ENCODE results near the gene C10orf143. TPM values are rescaled to one million over a fixed set of nuclear protein-coding genes. Genes with fewer than 3 reads are reported as not detected.

C10orf143 gene
- total RNA-seq, 6 experiments from 2014 or later, result 0.68 to 2.9 (median 1.6) TPM

- ATAC-seq (no peak), DNase-seq (no peak)
- Histone ChIP-seq H3K4me3 (no peak overlapping the region), H3K27ac (no peak overlapping the region), H3K9me3 (no peaks in the 10 kb centered on the region), H3K4me1 (no peaks in the 10 kb centered on the region), H3K27me3 (no peaks in the 10 kb centered on the region), H3K36me3 (no peaks in the 10 kb centered on the region)
- intact Hi-C loops (cut with DNase I), result no loop called here
- 77% methylated on average over 8 of the region's 10 CpGs for WGBS (ENCODE audit: insufficient coverage, low coverage, low lambda C conversion rate, missing lambda C conversion rate)
- TF ChIP-seq CTCF (IDR thresholded peaks at IDR 0.05) (no peak), POLR2A (IDR thresholded peaks at IDR 0.05) (no peak)
Measured at GRCh38 chr10:130065251-130065650, 45.4 kb downstream of the C10orf143 start.

- WGBS (ENCODE audit: insufficient coverage, low coverage, low lambda C conversion rate, missing lambda C conversion rate), result 95% methylated on average over 2 of the region's 5 CpGs
- Histone ChIP-seq H3K27ac (no peak overlapping the region), H3K4me1 (no peaks in the 10 kb centered on the region), H3K4me3 (no peak overlapping the region), H3K27me3 (no peaks in the 10 kb centered on the region), H3K36me3 (no peaks in the 10 kb centered on the region), H3K9me3 (no peaks in the 10 kb centered on the region)
- DNase-seq (no peak), ATAC-seq (no peak)
- intact Hi-C loops (cut with DNase I), result no loop called here
- no peak for TF ChIP-seq CTCF (IDR thresholded peaks at IDR 0.05)
- no peak for TF ChIP-seq POLR2A (IDR thresholded peaks at IDR 0.05)
Measured at GRCh38 chr10:130064783-130065182, 45.8 kb downstream of the C10orf143 start.

- H3K4me1 ChIP-seq, result no peaks in the 10 kb centered on the region
- no peak for TF ChIP-seq CTCF (IDR thresholded peaks at IDR 0.05)
- TF ChIP-seq POLR2A (IDR thresholded peaks at IDR 0.05), result no peak
- H3K27me3 ChIP-seq, result no peaks in the 10 kb centered on the region
- intact Hi-C loops (cut with DNase I), result no loop called here
- H3K27ac ChIP-seq, result no peak overlapping the region
- DNase-seq (no peak), ATAC-seq (no peak)
- H3K36me3 ChIP-seq, result no peaks in the 10 kb centered on the region
- H3K9me3 ChIP-seq, result no peaks in the 10 kb centered on the region
- WGBS (ENCODE audit: insufficient coverage, low coverage, low lambda C conversion rate, missing lambda C conversion rate), result 95% methylated on average over 9 of the region's 13 CpGs
- no peak overlapping the region for H3K4me3 ChIP-seq
Measured at GRCh38 chr10:130062976-130063375, 47.7 kb downstream of the C10orf143 start.

GRCh38 chr10:130062201-130062600 is 48.4 kb downstream of the C10orf143 start:
- H3K4me3 ChIP-seq, result no peak overlapping the region
- ATAC-seq (no peak), DNase-seq (no peak)
- H3K27ac ChIP-seq, result no peak overlapping the region
- H3K4me1 ChIP-seq, result no peaks in the 10 kb centered on the region
- TF ChIP-seq POLR2A (IDR thresholded peaks at IDR 0.05) (no peak), CTCF (IDR thresholded peaks at IDR 0.05) (no peak)
- no peaks in the 10 kb centered on the region for H3K27me3 ChIP-seq
- H3K9me3 ChIP-seq, result no peaks in the 10 kb centered on the region
- no peaks in the 10 kb centered on the region for H3K36me3 ChIP-seq
- intact Hi-C loops (cut with DNase I), result no loop called here
- 73% methylated on average over 3 of the region's 3 CpGs for WGBS (ENCODE audit: insufficient coverage, low coverage, low lambda C conversion rate, missing lambda C conversion rate)

- no peaks in the 10 kb centered on the region for H3K27me3 ChIP-seq
- DNase-seq, result no peak
- TF ChIP-seq POLR2A (IDR thresholded peaks at IDR 0.05) (no peak), CTCF (IDR thresholded peaks at IDR 0.05) (no peak)
- H3K36me3 ChIP-seq, result no peaks in the 10 kb centered on the region
- no peaks in the 10 kb centered on the region for H3K9me3 ChIP-seq
- intact Hi-C loops (cut with DNase I), result no loop called here
- no peak overlapping the region for H3K27ac ChIP-seq
- no peaks in the 10 kb centered on the region for H3K4me1 ChIP-seq
- WGBS (ENCODE audit: insufficient coverage, low coverage, low lambda C conversion rate, missing lambda C conversion rate), result 80% methylated on average over 3 of the region's 6 CpGs
- H3K4me3 ChIP-seq, result no peak overlapping the region
- no peak for ATAC-seq
Measured at GRCh38 chr10:130061760-130062159, 48.9 kb downstream of the C10orf143 start.
